Astrocyte (in vitro differentiated cells and primary cell): ENCODE results near the gene TNRC6C. TPM values are rescaled to one million over a fixed set of nuclear protein-coding genes. Genes with fewer than 3 reads are reported as not detected.
"Not testable (repeated sequence)": the region's sequence is repeated elsewhere in the genome, so short reads cannot be mapped to it uniquely, and the experiment has no call there.

Experiments used
- DNase-seq: peaks from one replicate; pipeline ENCODE4 v3.0.0-alpha.2; 2010; ENCODE audit warnings: low read depth
- FAIRE-seq: peaks from 2 replicates; lab custom pipeline; 2011; peaks lifted over from hg19 to GRCh38; lab: Jason Lieb, UNC
- H2AFZ ChIP-seq: 2 replicates; pipeline ENCODE4 v1.6.0; 2012; ENCODE audit warnings: low read depth, low read length, inconsistent platforms
- H3K27ac ChIP-seq: 2 replicates; pipeline ENCODE4 v1.5.1; 2011; ENCODE audit warnings: low read depth, low read length, inconsistent platforms
- H3K27me3 ChIP-seq: 2 replicates; pipeline ENCODE4 v1.6.0; 2011; ENCODE audit warnings: low read length, inconsistent platforms; ENCODE audit not compliant: insufficient read depth
- H3K36me3 ChIP-seq: 2 replicates; pipeline ENCODE4 v1.5.1; 2011; ENCODE audit warnings: low read length, inconsistent platforms; ENCODE audit not compliant: insufficient read depth
- H3K4me1 ChIP-seq: 2 replicates; pipeline ENCODE4 v1.5.1; 2011; ENCODE audit warnings: low read length, inconsistent platforms; ENCODE audit not compliant: insufficient read depth
- H3K4me2 ChIP-seq: 2 replicates; pipeline ENCODE4 v1.6.0; 2012; ENCODE audit warnings: low read length, inconsistent platforms
- H3K4me3 ChIP-seq: 2 replicates; pipeline ENCODE4 v1.5.1; 2011; ENCODE audit warnings: low read depth, mild to moderate bottlenecking, low read length, inconsistent platforms; ENCODE audit not compliant: insufficient read depth
- H3K79me2 ChIP-seq: 2 replicates; pipeline ENCODE4 v1.6.0; 2012; ENCODE audit warnings: mild to moderate bottlenecking, low read length, inconsistent platforms; ENCODE audit not compliant: insufficient read depth
- H3K9ac ChIP-seq: 2 replicates; pipeline ENCODE4 v1.6.0; 2012; ENCODE audit warnings: mild to moderate bottlenecking, low read length, inconsistent platforms
- H3K9me3 ChIP-seq: 2 replicates; pipeline ENCODE4 v1.5.1; 2012; ENCODE audit warnings: low read depth, mild to moderate bottlenecking, low read length, inconsistent platforms; ENCODE audit not compliant: insufficient read depth
- H4K20me1 ChIP-seq: 2 replicates; pipeline ENCODE4 v1.6.0; 2012; ENCODE audit warnings: low read length, inconsistent platforms; ENCODE audit not compliant: insufficient read depth
- H3K27ac Mint-ChIP-seq: one replicate; pipeline ENCODE4 v1.8.0; 2021; ENCODE audit warnings: mild to moderate bottlenecking, mixed read lengths; ENCODE audit not compliant: unreplicated experiment
- H3K27me3 Mint-ChIP-seq: one replicate; pipeline ENCODE4 v1.8.0; 2021; ENCODE audit warnings: low read depth, mixed read lengths; ENCODE audit not compliant: unreplicated experiment
- H3K36me3 Mint-ChIP-seq: one replicate; pipeline ENCODE4 v1.8.0; 2021; ENCODE audit warnings: low read depth, mixed read lengths; ENCODE audit not compliant: unreplicated experiment
- H3K4me1 Mint-ChIP-seq: one replicate; pipeline ENCODE4 v1.8.0; 2021; ENCODE audit warnings: low read depth, mixed read lengths; ENCODE audit not compliant: unreplicated experiment
- H3K4me3 Mint-ChIP-seq: one replicate; pipeline ENCODE4 v1.8.0; 2021; ENCODE audit warnings: mild to moderate bottlenecking, moderate library complexity, mixed read lengths; ENCODE audit not compliant: unreplicated experiment
- H3K9me3 Mint-ChIP-seq: one replicate; pipeline ENCODE4 v1.8.0; 2021; ENCODE audit warnings: mild to moderate bottlenecking, mixed read lengths; ENCODE audit not compliant: unreplicated experiment
- CTCF ChIP-seq: IDR thresholded peaks from 2 replicates; pipeline ENCODE4 v1.5.1; 2011; ENCODE audit warnings: low read depth, mild to moderate bottlenecking, inconsistent platforms, low read length, moderate library complexity; ENCODE audit not compliant: insufficient read depth
- EZH2 ChIP-seq: IDR thresholded peaks from 2 replicates; pipeline ENCODE4 v1.6.1; 2012; ENCODE audit warnings: mild to moderate bottlenecking, low read length, inconsistent platforms; ENCODE audit not compliant: insufficient read depth
- total RNA-seq: library from RNA; stranded (reverse); gene quantifications from 2 replicates; pipeline ENCODE4 v1.2.1, GENCODE V29; 2021

TNRC6C gene
- total RNA-seq, 1 donor from 2014 or later: 7.3 TPM

- H3K27me3 ChIP-seq: no peaks in the 10 kb centered on the region
- FAIRE-seq (no peak), DNase-seq (no peak)
- H3K4me1 ChIP-seq: no peaks in the 10 kb centered on the region
- no peaks in the 10 kb centered on the region for H4K20me1 ChIP-seq
- Mint-ChIP-seq H3K4me3 (no peak overlapping the region), H3K27me3 (no peaks in the 10 kb centered on the region), H3K4me1 (no peaks in the 10 kb centered on the region), H3K9me3 (no peaks in the 10 kb centered on the region), H3K27ac (no peak overlapping the region), H3K36me3 (peaks cover 19% of the 10 kb centered on the region)
- H2AFZ ChIP-seq: no peak overlapping the region
- no peaks in the 10 kb centered on the region for H3K79me2 ChIP-seq
- peaks cover 22% of the 10 kb centered on the region for H3K36me3 ChIP-seq
- no peaks in the 10 kb centered on the region for H3K9me3 ChIP-seq
- TF ChIP-seq CTCF (no peak), EZH2 (no peak)
- H3K4me2 ChIP-seq: no peak overlapping the region
- no peak overlapping the region for H3K27ac ChIP-seq
- H3K4me3 ChIP-seq: no peak overlapping the region
- no peak overlapping the region for H3K9ac ChIP-seq
Observed at GRCh38 chr17:78075545-78075944, 117.0 kb downstream of the TNRC6C start.

- H3K79me2 ChIP-seq: no peaks in the 10 kb centered on the region
- DNase-seq (no peak), FAIRE-seq (no peak)
- H3K36me3 ChIP-seq: peaks cover 7% of the 10 kb centered on the region
- H3K4me3 ChIP-seq: no peak overlapping the region
- H3K36me3 Mint-ChIP-seq: peaks cover 12% of the 10 kb centered on the region
- no peaks in the 10 kb centered on the region for H3K27me3 Mint-ChIP-seq
- no peak overlapping the region for H3K27ac Mint-ChIP-seq
- H3K27ac ChIP-seq: no peak overlapping the region
- TF ChIP-seq CTCF (no peak), EZH2 (no peak)
- H3K27me3 ChIP-seq: no peaks in the 10 kb centered on the region
- H2AFZ ChIP-seq: no peak overlapping the region
- H3K4me1 ChIP-seq: no peaks in the 10 kb centered on the region
- H3K9me3 ChIP-seq: no peaks in the 10 kb centered on the region
- H3K9ac ChIP-seq: no peak overlapping the region
- H3K4me1 Mint-ChIP-seq: no peaks in the 10 kb centered on the region
- no peak overlapping the region for H3K4me2 ChIP-seq
- no peak overlapping the region for H3K4me3 Mint-ChIP-seq
- H4K20me1 ChIP-seq: no peaks in the 10 kb centered on the region
- H3K9me3 Mint-ChIP-seq: no peaks in the 10 kb centered on the region
Observed at GRCh38 chr17:78079253-78079652, 120.8 kb downstream of the TNRC6C start.

- H4K20me1 ChIP-seq: no peaks in the 10 kb centered on the region
- H3K4me2 ChIP-seq: no peak overlapping the region
- DNase-seq (no peak), FAIRE-seq (no peak)
- H3K9ac ChIP-seq: no peak overlapping the region
- no peaks in the 10 kb centered on the region for H3K27me3 ChIP-seq
- peaks cover 6% of the 10 kb centered on the region for H3K36me3 Mint-ChIP-seq
- no peak overlapping the region for H3K4me3 ChIP-seq
- H3K4me1 ChIP-seq: no peaks in the 10 kb centered on the region
- H3K36me3 ChIP-seq: no peaks in the 10 kb centered on the region
- TF ChIP-seq CTCF: no peak
- no peak for TF ChIP-seq EZH2
- H3K27ac ChIP-seq: no peak overlapping the region
- H3K9me3 ChIP-seq: no peaks in the 10 kb centered on the region
- no peaks in the 10 kb centered on the region for H3K79me2 ChIP-seq
- H3K9me3 Mint-ChIP-seq: no peaks in the 10 kb centered on the region
- H3K4me3 Mint-ChIP-seq: no peak overlapping the region
- H2AFZ ChIP-seq: no peak overlapping the region
- no peaks in the 10 kb centered on the region for H3K4me1 Mint-ChIP-seq
- H3K27me3 Mint-ChIP-seq: no peaks in the 10 kb centered on the region
- H3K27ac Mint-ChIP-seq: no peak overlapping the region
Observed at GRCh38 chr17:78081551-78081950, 123.0 kb downstream of the TNRC6C start.

- H3K9ac ChIP-seq, H3K4me1 Mint-ChIP-seq, FAIRE-seq, H2AFZ ChIP-seq, H3K4me3 Mint-ChIP-seq, H3K79me2 ChIP-seq, H3K9me3 Mint-ChIP-seq, H3K27me3 ChIP-seq, H3K27ac Mint-ChIP-seq, H3K4me3 ChIP-seq, H3K4me2 ChIP-seq, H3K36me3 Mint-ChIP-seq, H3K27ac ChIP-seq, DNase-seq, H3K9me3 ChIP-seq, H4K20me1 ChIP-seq, H3K36me3 ChIP-seq, H3K27me3 Mint-ChIP-seq, H3K4me1 ChIP-seq: not testable (repeated sequence)
Observed at GRCh38 chr17:78082355-78082872, 123.9 kb downstream of the TNRC6C start.
